Right atrium auricular region (tissue), 2 donors: ENCODE measurements around the gene GMDS. TPM values are rescaled to one million over a fixed set of nuclear protein-coding genes. Genes with fewer than 3 reads are reported as not detected.

ENCODE experiments used
- DNase-seq: peaks from one replicate; pipeline ENCODE4 v3.0.0-alpha.2; 2019; ENCODE audit warnings: low spot score
- H3K27ac ChIP-seq, 2 donors: fragments of 200-600 bp; sonication (generic); 1 replicate in 1 of 2; 2 replicates in 1 of 2; pipeline ENCODE4 v1.5.1; 2016 to 2019
- H3K27me3 ChIP-seq, 2 donors: fragments of 200-600 bp; sonication (generic); one replicate each; pipeline versions ENCODE4 v1.5.1 to v1.6.0; 2017 to 2019
- H3K36me3 ChIP-seq: fragments of 200-600 bp; sonication (generic); one replicate; pipeline ENCODE4 v1.5.1; 2016
- H3K4me1 ChIP-seq, 2 donors: fragments of 200-600 bp; sonication (generic); one replicate each; pipeline versions ENCODE4 v1.5.1 to v1.6.0; 2017 to 2019
- H3K4me3 ChIP-seq, 2 donors: fragments of 200-600 bp; sonication (generic); 1 replicate in 1 of 2; 2 replicates in 1 of 2; pipeline ENCODE4 v1.5.1; 2017 to 2019; ENCODE audit warnings: mild to moderate bottlenecking in 1 of 2, moderate library complexity in 1 of 2
- H3K9me3 ChIP-seq, 2 donors: fragments of 200-600 bp; sonication (generic); one replicate each; pipeline ENCODE4 v1.5.1; 2019
- total RNA-seq, 2 donors: library from RNA; depleted of rRNA; stranded (reverse); fragments of >200 nt; gene quantifications; one replicate each; pipeline ENCODE4 v1.1.0, GENCODE V29; 2016
- TF ChIP-seq, protein P1 (sequence below), 2 donors: fragments of 200-600 bp; sonication (generic); IDR thresholded peaks; one replicate each; pipeline ENCODE4 v1.5.1; 2019; ENCODE audit warnings: antibody characterized with exemption in 2 of 2

GMDS gene
- total RNA-seq, 2 donors from 2014 or later: 11.1 to 11.8 TPM

DNA sequence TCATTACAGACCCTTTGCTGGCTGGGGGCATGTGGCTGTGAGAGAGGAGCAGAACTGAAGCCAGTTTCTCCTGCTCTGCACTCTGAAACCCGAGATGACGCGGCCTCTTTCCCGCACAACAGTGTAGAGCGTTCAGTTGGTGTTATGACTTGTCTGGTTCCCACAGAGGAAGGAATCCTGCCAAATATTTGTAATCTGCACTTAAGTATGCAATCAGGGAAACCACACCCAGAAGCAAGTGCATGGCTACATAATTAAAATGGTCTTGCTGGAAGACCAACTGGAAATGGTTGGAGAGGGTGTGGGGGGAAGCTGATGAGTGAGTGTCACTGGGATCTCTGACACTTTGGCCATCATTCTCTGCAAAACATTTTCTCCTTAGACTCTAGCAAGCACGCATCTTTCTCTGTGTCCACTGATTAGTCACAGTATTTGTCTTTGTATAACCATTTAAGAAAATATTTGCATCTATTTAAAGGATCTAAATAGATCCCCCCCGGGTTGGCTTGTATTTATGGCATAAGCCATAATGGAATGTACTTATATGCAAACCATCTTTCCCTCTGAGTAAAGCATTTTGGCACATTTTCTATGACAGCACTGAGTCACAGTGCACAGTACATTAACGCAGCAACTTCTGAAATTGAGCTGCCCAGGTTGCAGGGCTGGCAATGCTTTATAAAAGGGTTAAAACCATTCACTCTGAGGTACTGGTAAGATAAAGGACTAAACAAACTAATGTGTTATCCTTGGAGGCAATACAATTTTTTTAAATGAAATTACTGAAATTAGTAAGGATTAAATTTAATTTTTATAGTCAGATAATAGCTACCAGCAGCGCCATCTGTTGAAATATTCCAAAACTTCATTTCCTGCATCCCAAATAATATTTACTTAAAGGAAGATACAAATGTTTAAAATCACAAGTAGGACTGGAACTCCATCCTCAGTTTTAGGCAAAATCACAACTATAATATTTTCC is 559.0 kb downstream of the GMDS start:
- no peaks in the 10 kb centered on the region for H3K9me3 ChIP-seq
- H3K36me3 ChIP-seq: no peaks in the 10 kb centered on the region
- DNase-seq: peak; percentile 74
- TF ChIP-seq, protein P1, sequence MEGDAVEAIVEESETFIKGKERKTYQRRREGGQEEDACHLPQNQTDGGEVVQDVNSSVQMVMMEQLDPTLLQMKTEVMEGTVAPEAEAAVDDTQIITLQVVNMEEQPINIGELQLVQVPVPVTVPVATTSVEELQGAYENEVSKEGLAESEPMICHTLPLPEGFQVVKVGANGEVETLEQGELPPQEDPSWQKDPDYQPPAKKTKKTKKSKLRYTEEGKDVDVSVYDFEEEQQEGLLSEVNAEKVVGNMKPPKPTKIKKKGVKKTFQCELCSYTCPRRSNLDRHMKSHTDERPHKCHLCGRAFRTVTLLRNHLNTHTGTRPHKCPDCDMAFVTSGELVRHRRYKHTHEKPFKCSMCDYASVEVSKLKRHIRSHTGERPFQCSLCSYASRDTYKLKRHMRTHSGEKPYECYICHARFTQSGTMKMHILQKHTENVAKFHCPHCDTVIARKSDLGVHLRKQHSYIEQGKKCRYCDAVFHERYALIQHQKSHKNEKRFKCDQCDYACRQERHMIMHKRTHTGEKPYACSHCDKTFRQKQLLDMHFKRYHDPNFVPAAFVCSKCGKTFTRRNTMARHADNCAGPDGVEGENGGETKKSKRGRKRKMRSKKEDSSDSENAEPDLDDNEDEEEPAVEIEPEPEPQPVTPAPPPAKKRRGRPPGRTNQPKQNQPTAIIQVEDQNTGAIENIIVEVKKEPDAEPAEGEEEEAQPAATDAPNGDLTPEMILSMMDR (IDR thresholded peaks at IDR 0.05): peak in 1 of 2 donors; percentile 52
- peak overlapping the region in 1 of 2 donors; percentile 64 for H3K27ac ChIP-seq
- H3K4me3 ChIP-seq: no peak overlapping the region
- peaks cover 0 to 12% of the 10 kb centered on the region in 2 donors for H3K4me1 ChIP-seq
- no peaks in the 10 kb centered on the region for H3K27me3 ChIP-seq

GRCh38 chr6:1679688-1680068 is 565.7 kb downstream of the GMDS start:
- Histone ChIP-seq H3K4me1 (peaks cover 0 to 21% of the 10 kb centered on the region in 2 donors), H3K27me3 (no peaks in the 10 kb centered on the region), H3K4me3 (no peak overlapping the region), H3K9me3 (no peaks in the 10 kb centered on the region), H3K27ac (peak overlapping the region in 1 of 2 donors; percentile 37), H3K36me3 (no peaks in the 10 kb centered on the region)
- DNase-seq: no peak
- TF ChIP-seq, protein P1 (IDR thresholded peaks at IDR 0.05): no peak

DNA sequence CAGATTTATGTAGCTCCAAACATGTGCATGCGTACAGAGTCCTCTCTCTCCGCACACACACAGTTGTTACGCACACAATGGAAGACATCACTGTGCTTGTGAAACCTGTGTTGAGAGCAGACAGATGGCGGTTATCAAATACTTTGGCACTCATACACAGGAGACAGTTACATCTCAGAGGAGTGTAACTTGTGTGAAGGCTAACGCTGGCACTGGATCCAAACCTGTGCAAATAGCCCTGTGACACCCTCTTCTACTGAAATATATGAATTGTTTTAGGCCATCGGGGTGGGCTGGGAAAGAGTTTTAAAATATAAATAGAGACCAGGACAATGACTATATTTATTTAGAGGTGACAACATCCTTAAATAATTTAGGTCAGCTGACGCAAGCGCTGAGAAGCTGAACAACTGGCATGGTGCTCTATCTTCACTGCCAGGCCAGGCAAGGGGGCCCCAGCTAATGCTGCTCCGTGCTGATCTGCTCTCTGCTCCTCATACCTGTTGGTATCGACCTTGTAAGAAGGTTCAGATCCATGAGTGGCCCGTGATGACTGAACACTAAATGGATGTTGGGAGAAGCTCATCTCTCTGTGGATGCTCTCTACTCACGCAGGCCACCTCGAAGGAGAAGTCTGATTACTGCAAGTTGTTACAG is 566.2 kb downstream of the GMDS start:
- no peaks in the 10 kb centered on the region for H3K27me3 ChIP-seq
- H3K4me1 ChIP-seq: peaks cover 0 to 21% of the 10 kb centered on the region in 2 donors
- H3K27ac ChIP-seq: peak overlapping the region in 1 of 2 donors; percentile 37
- H3K4me3 ChIP-seq: no peak overlapping the region
- no peaks in the 10 kb centered on the region for H3K36me3 ChIP-seq
- no peaks in the 10 kb centered on the region for H3K9me3 ChIP-seq
- DNase-seq: peak; percentile 67
- TF ChIP-seq, protein P1 (IDR thresholded peaks at IDR 0.05): no peak

GRCh38 chr6:1678201-1678600 is 567.2 kb downstream of the GMDS start:
- H3K4me1 ChIP-seq: peaks cover 0 to 21% of the 10 kb centered on the region in 2 donors
- DNase-seq: no peak
- TF ChIP-seq, protein P1 (IDR thresholded peaks at IDR 0.05): no peak
- H3K9me3 ChIP-seq: no peaks in the 10 kb centered on the region
- H3K27ac ChIP-seq: no peak overlapping the region
- no peaks in the 10 kb centered on the region for H3K27me3 ChIP-seq
- no peaks in the 10 kb centered on the region for H3K36me3 ChIP-seq
- no peak overlapping the region for H3K4me3 ChIP-seq

DNA sequence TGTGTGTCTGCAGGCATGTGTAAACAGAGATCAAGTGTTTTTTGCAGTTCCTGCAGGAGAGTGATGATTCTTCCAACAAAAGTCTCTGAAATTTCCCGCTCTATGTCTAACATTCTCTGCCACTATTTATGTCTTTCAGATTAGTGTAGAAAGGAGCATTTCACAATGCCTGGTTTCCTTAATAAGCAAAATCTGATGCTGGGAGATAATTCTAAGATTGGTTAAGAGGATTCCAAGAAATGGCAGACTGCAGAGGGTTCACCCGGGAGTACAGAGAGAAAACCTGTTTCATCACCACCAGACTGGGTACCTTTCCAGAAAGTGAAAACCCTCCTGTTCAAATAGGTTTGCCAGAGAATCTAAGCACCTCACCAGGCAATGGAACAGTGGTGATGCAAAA is 573.0 kb downstream of the GMDS start:
- DNase-seq: no peak
- no peaks in the 10 kb centered on the region for H3K4me1 ChIP-seq
- H3K36me3 ChIP-seq: no peaks in the 10 kb centered on the region
- TF ChIP-seq, protein P1 (IDR thresholded peaks at IDR 0.05): no peak
- H3K27me3 ChIP-seq: no peaks in the 10 kb centered on the region
- no peaks in the 10 kb centered on the region for H3K9me3 ChIP-seq
- H3K27ac ChIP-seq: no peak overlapping the region
- no peak overlapping the region for H3K4me3 ChIP-seq
